Naive B cell (primary cell): ENCODE measurements around the gene SYT14. TPM values are rescaled to one million over a fixed set of nuclear protein-coding genes. Genes with fewer than 3 reads are reported as not detected.
"Not testable (repeated sequence)": the region's sequence is repeated elsewhere in the genome, so short reads cannot be mapped to it uniquely, and the experiment has no call there.

Source experiments
- ATAC-seq, 2 donors: fragments of 150-1000 bp; cut with Tn5 transposase; 2 replicates each; pipeline ENCODE4 v1.10.0; 2021; ENCODE audit warnings: low read depth in 2 of 2, mild to moderate bottlenecking in 2 of 2, moderate library complexity in 2 of 2
- DNase-seq: peaks from one replicate; pipeline ENCODE4 v3.0.0; 2022
- H3K27ac Mint-ChIP-seq, 6 donors: one replicate each; pipeline ENCODE4 v1.8.0; 2020 to 2022; ENCODE audit warnings: mild to moderate bottlenecking in 6 of 6, mixed read lengths in 6 of 6, moderate library complexity in 5 of 6, inconsistent platforms in 2 of 6
- H3K27me3 Mint-ChIP-seq, 3 donors: one replicate each; pipeline ENCODE4 v1.8.0; 2021 to 2022; ENCODE audit warnings: mixed read lengths in 3 of 3, mild to moderate bottlenecking in 1 of 3
- H3K36me3 Mint-ChIP-seq, 2 donors: one replicate each; pipeline ENCODE4 v1.8.0; 2020 to 2022; ENCODE audit warnings: mixed read lengths in 2 of 2, inconsistent platforms in 1 of 2, mild to moderate bottlenecking in 1 of 2
- H3K4me1 Mint-ChIP-seq, 3 donors: one replicate each; pipeline ENCODE4 v1.8.0; 2020 to 2022; ENCODE audit warnings: mixed read lengths in 3 of 3, inconsistent platforms in 1 of 3, mild to moderate bottlenecking in 1 of 3, moderate library complexity in 1 of 3
- H3K4me3 Mint-ChIP-seq, 8 donors: one replicate each; pipeline ENCODE4 v1.8.0; 2020 to 2022; ENCODE audit warnings: mild to moderate bottlenecking in 8 of 8, mixed read lengths in 8 of 8, moderate library complexity in 8 of 8, inconsistent platforms in 2 of 8
- H3K9me3 Mint-ChIP-seq, 7 donors: one replicate each; pipeline ENCODE4 v1.8.0; 2020 to 2022; ENCODE audit warnings: mixed read lengths in 7 of 7, mild to moderate bottlenecking in 5 of 7, inconsistent platforms in 2 of 7, moderate library complexity in 1 of 7
- polyA plus RNA-seq, 6 donors: library from polyadenylated mRNA; unstranded; fragments of 300-500 nt; fragmentation: Illumina TruSeq; gene quantifications; one replicate each; pipeline ENCODE4 v1.2.3, GENCODE V29; 2021; ENCODE audit warnings: low read depth in 6 of 6

Gene SYT14
- not detected for polyA plus RNA-seq

DNA sequence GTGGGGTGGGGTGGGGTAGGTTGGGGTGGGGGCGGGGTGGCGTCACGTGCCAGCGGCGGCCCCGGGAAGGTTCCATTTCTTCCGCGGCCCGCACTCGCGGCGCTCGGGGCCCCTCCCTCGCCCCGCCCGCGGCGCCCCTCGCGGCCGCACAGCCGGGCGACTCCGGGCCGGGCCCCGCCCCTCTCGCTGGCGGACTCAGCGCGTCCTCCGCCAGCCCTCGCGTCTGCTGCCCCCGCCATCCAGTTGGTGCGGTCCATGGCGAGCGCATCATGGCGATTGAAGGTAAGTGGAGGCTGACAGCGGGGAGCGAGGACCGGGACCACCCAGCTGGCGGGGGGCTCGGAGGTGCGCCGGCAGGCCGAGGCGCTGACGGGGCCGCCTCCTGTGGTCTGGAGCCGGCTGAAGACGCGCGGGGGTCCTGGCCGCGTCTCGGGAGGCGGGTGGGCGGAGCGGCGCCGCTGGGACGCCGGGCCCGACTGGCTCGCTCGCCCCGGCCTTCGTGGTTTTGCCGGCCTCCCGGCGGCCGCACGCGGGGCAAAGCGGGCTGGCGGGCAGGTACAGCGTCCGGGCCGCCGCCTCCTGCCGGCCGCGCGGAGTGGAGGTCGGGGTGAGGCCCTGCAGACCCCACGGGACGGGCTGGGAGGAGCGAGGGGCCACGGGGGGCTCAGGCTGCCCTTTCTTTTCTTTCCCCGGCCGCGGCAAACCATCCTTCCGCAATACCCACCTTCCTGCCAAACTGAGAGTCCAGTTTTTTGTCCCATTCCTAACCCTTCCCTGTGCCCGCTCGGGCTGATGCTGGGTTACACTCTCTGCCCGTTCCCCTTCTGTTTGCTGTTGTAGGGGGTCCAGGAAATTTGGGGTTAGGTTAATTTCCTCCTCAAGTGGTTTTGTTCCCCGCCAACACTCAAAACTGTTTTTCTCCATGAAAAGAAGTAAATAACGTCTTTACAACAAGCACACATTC, at the start of gene SYT14:
TSS of gene SYT14 (plus strand) at position 222 of the 964 bp plus-strand sequence. CDS start at position 270, 48 bp downstream.
- DNase-seq = no peak
- Mint-ChIP-seq H3K27ac (no peak within 1 kb of the TSS), H3K9me3 (peaks cover 0 to 25% (median 10%) of the 10 kb centered on the region in 7 donors), H3K4me3 (peak within 1 kb of the TSS in 7 of 8 donors; percentile 45 to 84 (median 73)), H3K27me3 (peaks cover 58 to 83% (median 66%) of the 10 kb centered on the region in 3 donors), H3K36me3 (peaks cover 0 to 15% of the 10 kb centered on the region in 2 donors), H3K4me1 (peaks cover 4 to 11% (median 10%) of the 10 kb centered on the region in 3 donors)
- ATAC-seq = no peak

GRCh38 chr1:209888291-209889076, 49.5 kb upstream of the SYT14 start:
- not testable (repeated sequence) for H3K9me3 Mint-ChIP-seq, H3K4me3 Mint-ChIP-seq, H3K4me1 Mint-ChIP-seq, ATAC-seq, DNase-seq, H3K27ac Mint-ChIP-seq, H3K36me3 Mint-ChIP-seq
- peaks cover 23 to 35% (median 30%) of the 10 kb centered on the region in 3 donors for H3K27me3 Mint-ChIP-seq

- H3K4me1 Mint-ChIP-seq = no peaks in the 10 kb centered on the region
Measured at GRCh38 chr1:209889077-209889418, 49.0 kb upstream of the SYT14 start.

DNA sequence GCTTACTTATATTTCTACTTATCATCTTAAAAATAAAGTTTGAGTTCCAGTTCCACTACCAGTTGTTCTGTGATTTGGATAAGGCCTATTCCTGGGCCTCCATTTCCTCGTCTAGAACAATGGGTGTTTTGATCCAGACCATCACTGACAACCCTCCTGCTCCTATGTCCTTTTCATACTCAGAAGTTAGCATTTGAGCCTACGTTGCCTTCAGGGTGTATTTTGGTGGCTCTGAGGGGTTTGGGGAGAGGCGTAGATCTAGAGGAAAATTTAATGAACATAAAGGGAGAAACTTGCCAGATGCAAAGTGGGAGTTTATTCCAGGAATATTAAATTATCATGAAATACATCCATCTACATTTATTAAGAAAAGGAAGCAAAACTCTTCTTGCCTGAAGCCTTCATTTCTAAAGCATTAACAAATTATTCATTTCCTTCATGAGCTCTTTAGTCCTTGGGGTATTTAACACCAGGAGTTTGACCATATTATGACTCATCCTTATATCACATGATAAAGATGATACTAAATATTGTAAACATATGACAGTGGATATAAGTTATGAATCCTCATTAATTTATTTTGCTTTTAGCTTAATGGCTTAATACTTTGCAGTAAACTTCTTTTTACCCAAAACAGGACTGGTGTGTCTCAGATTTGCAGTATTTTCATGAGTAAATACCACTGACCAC, 47.2 kb upstream of the SYT14 start:
- DNase-seq (no peak), ATAC-seq (no peak)
- no peaks in the 10 kb centered on the region for H3K9me3 Mint-ChIP-seq
- H3K27ac Mint-ChIP-seq = no peak overlapping the region
- no peak overlapping the region for H3K4me3 Mint-ChIP-seq
- no peaks in the 10 kb centered on the region for H3K4me1 Mint-ChIP-seq
- H3K27me3 Mint-ChIP-seq = peaks cover 14 to 42% (median 24%) of the 10 kb centered on the region in 3 donors
- no peaks in the 10 kb centered on the region for H3K36me3 Mint-ChIP-seq

More at GRCh38 chr1:209889077-209889418, 49.0 kb upstream of the SYT14 start:
- Mint-ChIP-seq H3K4me3 (no peak overlapping the region), H3K9me3 (no peaks in the 10 kb centered on the region), H3K27me3 (peaks cover 21 to 35% (median 28%) of the 10 kb centered on the region in 3 donors), H3K36me3 (no peaks in the 10 kb centered on the region), H3K27ac (no peak overlapping the region)
- DNase-seq (no peak), ATAC-seq (no peak)

- Mint-ChIP-seq H3K36me3 (no peaks in the 10 kb centered on the region), H3K4me3 (no peak overlapping the region), H3K27ac (no peak overlapping the region), H3K9me3 (peaks cover 0 to 6% (median 0%) of the 10 kb centered on the region in 7 donors), H3K4me1 (no peaks in the 10 kb centered on the region), H3K27me3 (peaks cover 18 to 38% (median 20%) of the 10 kb centered on the region in 3 donors)
- no peak for DNase-seq
- ATAC-seq = no peak
Measured at GRCh38 chr1:209893751-209894150, 44.3 kb upstream of the SYT14 start.

DNA sequence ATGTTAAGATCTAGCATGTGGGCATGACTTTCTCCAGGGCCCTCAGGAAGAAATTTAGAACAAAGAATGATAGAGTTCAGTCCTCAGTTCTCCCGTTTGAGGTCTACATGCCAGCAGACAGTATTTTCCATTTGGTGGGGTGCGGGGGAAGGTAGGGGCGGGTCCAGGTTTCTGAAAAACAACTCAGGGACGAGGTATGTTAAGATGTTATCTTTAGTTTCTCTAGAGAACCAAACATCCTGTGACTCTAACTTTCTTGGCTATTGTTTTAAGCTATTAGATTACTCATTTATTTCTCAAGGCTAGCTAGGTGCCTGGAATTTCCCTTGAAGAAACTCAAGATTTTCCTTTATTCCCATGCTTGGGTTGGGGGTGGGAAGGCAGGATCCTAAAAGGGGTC, 42.3 kb upstream of the SYT14 start:
- H3K9me3 Mint-ChIP-seq = peaks cover 0 to 6% (median 0%) of the 10 kb centered on the region in 7 donors
- H3K27me3 Mint-ChIP-seq = peaks cover 30 to 38% (median 33%) of the 10 kb centered on the region in 3 donors
- H3K4me3 Mint-ChIP-seq = no peak overlapping the region
- H3K4me1 Mint-ChIP-seq = no peaks in the 10 kb centered on the region
- ATAC-seq (no peak), DNase-seq (no peak)
- H3K36me3 Mint-ChIP-seq = no peaks in the 10 kb centered on the region
- H3K27ac Mint-ChIP-seq = no peak overlapping the region

- ATAC-seq = no peak
- DNase-seq = no peak
- peaks cover 0 to 6% (median 0%) of the 10 kb centered on the region in 7 donors for H3K9me3 Mint-ChIP-seq
- H3K36me3 Mint-ChIP-seq = no peaks in the 10 kb centered on the region
- H3K27me3 Mint-ChIP-seq = peaks cover 35 to 38% (median 38%) of the 10 kb centered on the region in 3 donors
- H3K4me3 Mint-ChIP-seq = no peak overlapping the region
- peak overlapping the region in 1 of 6 donors; percentile 80 for H3K27ac Mint-ChIP-seq
- no peaks in the 10 kb centered on the region for H3K4me1 Mint-ChIP-seq
Measured at GRCh38 chr1:209896346-209896745, 41.7 kb upstream of the SYT14 start.

- ATAC-seq, DNase-seq, H3K36me3 Mint-ChIP-seq, H3K27ac Mint-ChIP-seq, H3K4me3 Mint-ChIP-seq, H3K4me1 Mint-ChIP-seq, H3K9me3 Mint-ChIP-seq: not testable (repeated sequence)
- peaks cover 31 to 38% (median 32%) of the 10 kb centered on the region in 3 donors for H3K27me3 Mint-ChIP-seq
Measured at GRCh38 chr1:209898271-209898670, 39.7 kb upstream of the SYT14 start.

DNA sequence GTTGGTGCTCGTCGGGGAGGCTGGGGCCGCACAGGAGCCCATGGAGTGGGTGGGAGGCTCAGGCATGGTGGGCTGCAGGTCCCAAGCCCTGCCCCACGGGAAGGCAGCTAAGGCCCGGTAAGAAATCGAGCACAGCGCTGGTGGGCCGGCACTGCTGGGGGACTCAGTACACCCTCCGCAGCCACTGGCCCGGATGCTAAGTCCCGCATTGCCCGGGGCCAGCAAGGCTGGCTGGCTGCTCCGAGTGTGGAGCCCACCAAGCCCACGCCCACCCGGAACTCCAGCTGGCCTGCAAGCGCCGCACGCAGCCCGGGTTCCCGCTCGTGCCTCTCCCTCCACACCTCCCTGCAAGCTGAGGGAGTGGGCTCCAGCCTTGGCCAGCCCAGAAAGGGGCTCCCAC, 39.2 kb upstream of the SYT14 start:
- not testable (repeated sequence) for H3K9me3 Mint-ChIP-seq, H3K4me1 Mint-ChIP-seq, ATAC-seq, H3K36me3 Mint-ChIP-seq, H3K4me3 Mint-ChIP-seq, DNase-seq, H3K27ac Mint-ChIP-seq
- H3K27me3 Mint-ChIP-seq = peaks cover 31 to 32% (median 32%) of the 10 kb centered on the region in 3 donors

GRCh38 chr1:209899948-209900347, 38.1 kb upstream of the SYT14 start:
- ATAC-seq (no peak), DNase-seq (no peak)
- peaks cover 0 to 6% (median 3%) of the 10 kb centered on the region in 7 donors for H3K9me3 Mint-ChIP-seq
- H3K36me3 Mint-ChIP-seq = no peaks in the 10 kb centered on the region
- no peaks in the 10 kb centered on the region for H3K4me1 Mint-ChIP-seq
- no peak overlapping the region for H3K4me3 Mint-ChIP-seq
- no peak overlapping the region for H3K27ac Mint-ChIP-seq
- H3K27me3 Mint-ChIP-seq = peaks cover 21 to 37% (median 35%) of the 10 kb centered on the region in 3 donors

GRCh38 chr1:209900734-209901133, 37.3 kb upstream of the SYT14 start:
- no peaks in the 10 kb centered on the region for H3K36me3 Mint-ChIP-seq
- H3K27ac Mint-ChIP-seq = no peak overlapping the region
- ATAC-seq (no peak), DNase-seq (no peak)
- H3K4me3 Mint-ChIP-seq = no peak overlapping the region
- H3K9me3 Mint-ChIP-seq = peaks cover 0 to 6% (median 3%) of the 10 kb centered on the region in 7 donors
- no peaks in the 10 kb centered on the region for H3K4me1 Mint-ChIP-seq
- peaks cover 17 to 37% (median 35%) of the 10 kb centered on the region in 3 donors for H3K27me3 Mint-ChIP-seq

DNA sequence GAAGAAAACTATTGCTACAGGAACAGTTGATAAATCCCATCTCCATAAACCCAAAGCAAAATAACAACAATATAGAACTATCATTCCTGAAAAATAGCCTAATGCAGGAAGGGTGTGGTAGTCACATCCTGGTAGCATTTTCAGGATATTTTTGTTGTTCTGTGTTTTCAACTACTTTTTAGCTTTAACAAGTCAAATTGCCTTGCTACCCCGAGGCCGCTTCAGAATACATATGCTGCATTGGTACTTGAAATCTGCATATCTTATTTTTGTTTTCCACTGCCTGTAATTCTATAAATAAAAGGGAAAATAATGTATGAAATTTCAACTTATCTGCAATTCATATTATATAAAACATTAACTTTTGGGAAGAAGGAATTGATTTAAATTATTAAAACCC, 36.8 kb upstream of the SYT14 start:
- Mint-ChIP-seq H3K27ac (no peak overlapping the region), H3K4me1 (no peaks in the 10 kb centered on the region), H3K36me3 (no peaks in the 10 kb centered on the region)

DNA sequence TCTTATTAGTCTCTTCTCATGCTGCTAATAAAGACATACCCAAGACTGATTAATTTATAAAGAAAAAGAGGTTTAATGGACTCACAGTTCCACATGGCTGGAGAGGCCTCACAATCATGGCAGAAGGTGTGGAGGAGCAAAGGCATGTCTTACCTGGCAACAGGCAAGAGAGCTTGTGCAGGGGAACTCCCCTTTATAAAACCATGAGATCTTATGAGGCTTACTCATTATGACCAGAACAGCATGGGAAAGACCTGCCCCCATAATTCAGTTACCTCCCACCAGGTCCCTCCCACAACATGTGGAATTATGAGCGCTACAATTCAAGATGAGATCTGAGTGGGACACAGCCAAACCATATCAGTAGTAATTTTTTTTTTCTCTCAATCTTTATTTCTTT, 33.2 kb upstream of the SYT14 start:
- Mint-ChIP-seq H3K9me3 (peaks cover 0 to 13% (median 0%) of the 10 kb centered on the region in 7 donors), H3K27me3 (peaks cover 0 to 20% (median 17%) of the 10 kb centered on the region in 3 donors)
- not testable (repeated sequence) for ATAC-seq, H3K4me1 Mint-ChIP-seq, H3K4me3 Mint-ChIP-seq, H3K36me3 Mint-ChIP-seq, DNase-seq, H3K27ac Mint-ChIP-seq

More for the DNA sequence above, 36.8 kb upstream of the SYT14 start:
- H3K4me3 Mint-ChIP-seq = no peak overlapping the region
- no peak for DNase-seq
- peaks cover 0 to 8% (median 3%) of the 10 kb centered on the region in 7 donors for H3K9me3 Mint-ChIP-seq
- no peak for ATAC-seq
- peaks cover 12 to 33% (median 30%) of the 10 kb centered on the region in 3 donors for H3K27me3 Mint-ChIP-seq
